Posterior vena cava (tissue), 2 donors: ENCODE results near the gene WBP1L. TPM values are rescaled to one million over a fixed set of nuclear protein-coding genes. Genes with fewer than 3 reads are reported as not detected.
"Not testable (repeated sequence)": the region's sequence is repeated elsewhere in the genome, so short reads cannot be mapped to it uniquely, and the experiment has no call there.

Experiments
- DNase-seq: peaks from one replicate; pipeline ENCODE4 v3.0.0-alpha.2; 2020; ENCODE audit warnings: low spot score
- intact Hi-C, 2 donors: fragments of 100-400 bp; cut with DNase I; formaldehyde crosslinking; loops; one replicate each; pipeline versions ENCODE4 v1.14.1 to v1.14.2; 2022 to 2023
- total RNA-seq, 2 donors: library from RNA; stranded (reverse); fragmentation: NEBNext Ultra II Directional; extraction: Animal tissue kit (Norgen Biotek cat#: 25700); gene quantifications; one replicate each; pipeline ENCODE4 v1.2.1, GENCODE V29; 2021
- donor health status: DM: yes; HTN: yes; CAD: no.
- donor health status: DM: yes; HTN: yes; CAD: no.

Gene WBP1L
- total RNA-seq, 2 donors from 2014 or later = 61.4 to 62.7 TPM

GRCh38 chr10:102752266-102752930 lies 8.7 kb downstream of the WBP1L start:
- no peak for DNase-seq
- intact Hi-C loops = no loop called here

GRCh38 chr10:102752934-102753664 lies 9.4 kb downstream of the WBP1L start:
- intact Hi-C loops = no loop called here
- DNase-seq = no peak

- intact Hi-C loops = no loop called here
- no peak for DNase-seq
Observed at GRCh38 chr10:102753718-102754117, 10.0 kb downstream of the WBP1L start.

GRCh38 chr10:102757323-102757722 lies 13.6 kb downstream of the WBP1L start:
- intact Hi-C loops = no loop called here
- no peak for DNase-seq

GRCh38 chr10:102758240-102758932 lies 14.6 kb downstream of the WBP1L start:
- DNase-seq = no peak
- intact Hi-C loops = no loop called here

- DNase-seq = not testable (repeated sequence)
Observed at GRCh38 chr10:102758933-102759262, 15.2 kb downstream of the WBP1L start.

GRCh38 chr10:102759497-102760210 lies 15.9 kb downstream of the WBP1L start:
- intact Hi-C loops = no loop called here

More at GRCh38 chr10:102758933-102759262, 15.2 kb downstream of the WBP1L start:
- intact Hi-C loops = not testable (repeated sequence)

GRCh38 chr10:102761981-102762380 lies 18.2 kb downstream of the WBP1L start:
- intact Hi-C loops = no loop called here
- DNase-seq = no peak

More at GRCh38 chr10:102759497-102760210, 15.9 kb downstream of the WBP1L start:
- no peak for DNase-seq

- intact Hi-C loops = no loop called here
- no peak for DNase-seq
Observed at GRCh38 chr10:102762401-102763015, 18.8 kb downstream of the WBP1L start.

- DNase-seq = no peak
- intact Hi-C loops = no loop called here
Observed at GRCh38 chr10:102763037-102763607, 19.4 kb downstream of the WBP1L start.

GRCh38 chr10:102764470-102765161 lies 20.9 kb downstream of the WBP1L start:
- intact Hi-C loops = no loop called here
- DNase-seq = no peak

- no peak for DNase-seq
- intact Hi-C loops = no loop called here
Observed at GRCh38 chr10:102765336-102765735, 21.6 kb downstream of the WBP1L start.

- DNase-seq = peak; percentile 22
- intact Hi-C loops = no loop called here
Observed at GRCh38 chr10:102767428-102768160, 23.8 kb downstream of the WBP1L start.

GRCh38 chr10:102769375-102770107 lies 25.8 kb downstream of the WBP1L start:
- intact Hi-C loops = no loop called here
- DNase-seq = no peak

- intact Hi-C loops = no loop called here
- no peak for DNase-seq
Observed at GRCh38 chr10:102770108-102770482, 26.3 kb downstream of the WBP1L start.

- intact Hi-C loops = no loop called here
- no peak for DNase-seq
Observed at GRCh38 chr10:102770792-102771191, 27.0 kb downstream of the WBP1L start.

GRCh38 chr10:102773320-102773719 lies 29.6 kb downstream of the WBP1L start:
- intact Hi-C loops = no loop called here
- no peak for DNase-seq
